Panc1 (cell line): ENCODE data around the gene CPXM1. TPM values are rescaled to one million over a fixed set of nuclear protein-coding genes. Genes with fewer than 3 reads are reported as not detected.

Source experiments
- ATAC-seq: fragments of 200-7000 bp; cut with Tn5 transposase; 2 replicates; pipeline ENCODE4 v1.9.1; 2020; ENCODE audit warnings: mild to moderate bottlenecking, moderate library complexity
- BruUV-seq: library from RNA; stranded (reverse); fragments of 400-500 nt; replicated peaks from 2 replicates; lab custom pipeline; 2021; lab: Mats Ljungman, UMichigan
- CTCF ChIA-PET: fragments of 300-600 bp; sonication (Branson Sonifier 250); formaldehyde crosslinking; loops from one replicate; lab custom pipeline; 2022; ENCODE audit warnings: antibody characterized with exemption; lab: Charles Lee
- POLR2A ChIA-PET: fragments of 300-600 bp; sonication (Branson Sonifier 250); formaldehyde crosslinking; loops from one replicate; lab custom pipeline; 2022; ENCODE audit warnings: antibody characterized with exemption; lab: Charles Lee
- DNase-seq: peaks from one replicate; pipeline ENCODE4 v3.0.0-alpha.2; 2010; ENCODE audit warnings: low read depth, low spot score
- H3K27ac ChIP-seq: 2 replicates; pipeline ENCODE4 v1.5.1; 2011; ENCODE audit warnings: mild to moderate bottlenecking, low read length, inconsistent platforms
- H3K27me3 ChIP-seq: fragments of 200-500 bp; sonication (Bioruptor generic); 2 replicates; pipeline ENCODE4 v1.6.0; 2014; ENCODE audit warnings: low read length, inconsistent platforms; ENCODE audit not compliant: control insufficient read depth, insufficient read depth
- H3K36me3 ChIP-seq: fragments of 200-500 bp; sonication (Bioruptor generic); 2 replicates; pipeline ENCODE4 v1.5.1; 2014; ENCODE audit warnings: inconsistent platforms, mild to moderate bottlenecking, low read length, moderate library complexity; ENCODE audit not compliant: control insufficient read depth, insufficient read depth
- H3K4me1 ChIP-seq: 2 replicates; pipeline ENCODE4 v1.5.1; 2011; ENCODE audit warnings: inconsistent platforms, mild to moderate bottlenecking, low read length, moderate library complexity; ENCODE audit not compliant: control insufficient read depth, insufficient read depth
- H3K4me3 ChIP-seq, 2 experiments: 2 replicates each; pipeline ENCODE4 v1.5.1; 2011 to 2012; ENCODE audit warnings: low read depth in 2 of 2, low read length in 2 of 2, mild to moderate bottlenecking in 2 of 2, inconsistent platforms in 1 of 2, moderate library complexity in 1 of 2
- H3K9me3 ChIP-seq: fragments of 200-500 bp; sonication (Bioruptor generic); 2 replicates; pipeline ENCODE4 v1.5.1; 2014; ENCODE audit warnings: low read depth, mild to moderate bottlenecking, inconsistent platforms, low read length, moderate library complexity; ENCODE audit not compliant: control insufficient read depth, insufficient read depth
- CTCF ChIP-seq: fragments of 450-650 bp; IDR thresholded peaks from 2 replicates; pipeline ENCODE4 v1.5.1; 2017; ENCODE audit warnings: mild to moderate bottlenecking
- POLR2AphosphoS5 ChIP-seq: IDR thresholded peaks from 2 replicates; pipeline ENCODE4 v1.6.1; 2012; ENCODE audit warnings: mild to moderate bottlenecking, low read depth, low read length, moderate library complexity
- REST ChIP-seq, 2 experiments: IDR thresholded peaks; 2 replicates each; pipeline ENCODE4 v1.6.1; 2011 to 2012; ENCODE audit warnings: low read depth in 2 of 2, control low read depth in 1 of 2, low read length in 1 of 2, mild to moderate bottlenecking in 1 of 2, moderate library complexity in 1 of 2; ENCODE audit not compliant: insufficient read depth in 1 of 2
- SIN3A ChIP-seq: IDR thresholded peaks from 2 replicates; pipeline ENCODE4 v1.6.1; 2012; ENCODE audit warnings: low read depth, mild to moderate bottlenecking, low read length, moderate library complexity, borderline replicate concordance; ENCODE audit not compliant: insufficient read depth
- in situ Hi-C: cut with HindIII; loops from 2 replicates; pipeline ENCODE4 v1.10.0; 2016; ENCODE audit warnings: low sequenced_read_pairs, low pct_unique_long_range_greater_than_20kb
- intact Hi-C: fragments of 100-400 bp; cut with micrococcal nuclease; formaldehyde crosslinking; loops from one replicate; pipeline ENCODE4 v1.10.0; 2022; ENCODE audit not compliant: unreplicated experiment
- total RNA-seq: library from RNA; stranded (reverse); gene quantifications from one replicate; pipeline ENCODE4 v1.2.1, GENCODE V29; 2021; ENCODE audit not compliant: unreplicated experiment

The CPXM1 gene
- total RNA-seq, 1 experiment from 2014 or later: not detected

GRCh38 chr20:2795451-2795850 is 5.0 kb downstream of the CPXM1 start:
- CTCF ChIA-PET: no interaction called here
- Histone ChIP-seq H3K27ac (no peak overlapping the region), H3K27me3 (peaks cover 20% of the 10 kb centered on the region), H3K4me3 (no peak overlapping the region), H3K9me3 (no peaks in the 10 kb centered on the region), H3K36me3 (no peaks in the 10 kb centered on the region), H3K4me1 (no peaks in the 10 kb centered on the region; the same call in 1 of the 2 replicates)
- intact Hi-C loops (no loop called here), in situ Hi-C loops (no loop called here)
- TF ChIP-seq CTCF: no peak
- no peak for TF ChIP-seq POLR2AphosphoS5
- no peak for TF ChIP-seq REST (IDR thresholded peaks at IDR 0.05; ENCODE audit: insufficient read depth in 1 of 2, low read depth in 2 of 2, low read length in 1 of 2)
- no peak for TF ChIP-seq SIN3A
- ATAC-seq: no peak
- DNase-seq: no peak
- POLR2A ChIA-PET: no interaction called here
- no TSS peak for BruUV-seq

- in situ Hi-C loops (no loop called here), intact Hi-C loops (no loop called here)
- BruUV-seq: no TSS peak
- ChIA-PET POLR2A (no interaction called here), CTCF (no interaction called here)
- Histone ChIP-seq H3K4me3 (no peak overlapping the region), H3K36me3 (no peaks in the 10 kb centered on the region), H3K4me1 (no peaks in the 10 kb centered on the region; the same call in 1 of the 2 replicates), H3K27ac (no peak overlapping the region), H3K27me3 (peaks cover 20% of the 10 kb centered on the region), H3K9me3 (no peaks in the 10 kb centered on the region)
- DNase-seq (no peak), ATAC-seq (no peak)
- no peak for TF ChIP-seq SIN3A
- TF ChIP-seq CTCF: no peak
- no peak for TF ChIP-seq REST (IDR thresholded peaks at IDR 0.05; ENCODE audit: insufficient read depth in 1 of 2, low read depth in 2 of 2, low read length in 1 of 2)
These were observed 5.5 kb downstream of the CPXM1 start for GRCh38 chr20:2794866-2795447.
